HEK293 (cell line): ENCODE results near the gene PRRC2C.

ENCODE experiments used
- KLF16 ChIP-seq: fragments of 450-650 bp; formaldehyde crosslinking; IDR thresholded peaks from 2 replicates; pipeline ENCODE4 v1.5.1; 2017; ENCODE audit warnings: missing biosample characterization, missing genetic modification characterization
- ZEB2 ChIP-seq: fragments of 450-650 bp; formaldehyde crosslinking; IDR thresholded peaks from 2 replicates; pipeline ENCODE4 v1.5.1; 2016; ENCODE audit warnings: missing biosample characterization, missing genetic modification characterization
- ZNF571 ChIP-seq: fragments of 450-650 bp; formaldehyde crosslinking; IDR thresholded peaks from 2 replicates; pipeline ENCODE4 v1.5.0; 2017; ENCODE audit warnings: missing biosample characterization, missing genetic modification characterization
- TF ChIP-seq, protein P1 (sequence below): fragments of 450-650 bp; formaldehyde crosslinking; IDR thresholded peaks from 2 replicates; pipeline ENCODE4 v1.5.1; 2016; ENCODE audit warnings: missing biosample characterization, missing genetic modification characterization
- TF ChIP-seq, protein P2 (sequence below): fragments of 450-650 bp; formaldehyde crosslinking; IDR thresholded peaks from 2 replicates; pipeline ENCODE4 v1.5.1; 2016; ENCODE audit warnings: missing biosample characterization, missing genetic modification characterization, borderline replicate concordance

DNA sequence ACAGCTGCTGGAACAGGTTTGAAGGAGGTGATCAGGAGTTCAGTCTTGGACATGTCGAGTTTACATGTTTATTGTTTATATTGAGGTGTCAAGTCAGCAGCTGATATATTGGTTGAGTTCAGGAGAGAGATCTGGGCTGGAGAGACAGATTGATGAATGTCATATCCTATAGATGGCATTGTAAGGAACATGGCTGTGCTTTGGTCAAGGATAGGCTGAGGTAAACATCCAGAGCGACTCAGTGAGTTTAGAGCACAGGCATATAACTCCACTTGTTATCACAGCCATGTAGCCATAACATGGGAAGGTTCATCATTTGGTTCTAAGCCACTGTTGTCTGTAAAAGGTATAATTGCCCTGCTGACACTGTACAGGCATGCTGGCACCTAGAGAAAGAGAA is 131.3 kb downstream of the PRRC2C start:
- TF ChIP-seq ZNF571 (tag by site-specific recombination) (no peak), ZEB2 (tag by site-specific recombination) (no peak), KLF16 (tag by site-specific recombination) (no peak)
- TF ChIP-seq, protein P1, sequence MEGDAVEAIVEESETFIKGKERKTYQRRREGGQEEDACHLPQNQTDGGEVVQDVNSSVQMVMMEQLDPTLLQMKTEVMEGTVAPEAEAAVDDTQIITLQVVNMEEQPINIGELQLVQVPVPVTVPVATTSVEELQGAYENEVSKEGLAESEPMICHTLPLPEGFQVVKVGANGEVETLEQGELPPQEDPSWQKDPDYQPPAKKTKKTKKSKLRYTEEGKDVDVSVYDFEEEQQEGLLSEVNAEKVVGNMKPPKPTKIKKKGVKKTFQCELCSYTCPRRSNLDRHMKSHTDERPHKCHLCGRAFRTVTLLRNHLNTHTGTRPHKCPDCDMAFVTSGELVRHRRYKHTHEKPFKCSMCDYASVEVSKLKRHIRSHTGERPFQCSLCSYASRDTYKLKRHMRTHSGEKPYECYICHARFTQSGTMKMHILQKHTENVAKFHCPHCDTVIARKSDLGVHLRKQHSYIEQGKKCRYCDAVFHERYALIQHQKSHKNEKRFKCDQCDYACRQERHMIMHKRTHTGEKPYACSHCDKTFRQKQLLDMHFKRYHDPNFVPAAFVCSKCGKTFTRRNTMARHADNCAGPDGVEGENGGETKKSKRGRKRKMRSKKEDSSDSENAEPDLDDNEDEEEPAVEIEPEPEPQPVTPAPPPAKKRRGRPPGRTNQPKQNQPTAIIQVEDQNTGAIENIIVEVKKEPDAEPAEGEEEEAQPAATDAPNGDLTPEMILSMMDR, result no peak
- TF ChIP-seq, protein P2, sequence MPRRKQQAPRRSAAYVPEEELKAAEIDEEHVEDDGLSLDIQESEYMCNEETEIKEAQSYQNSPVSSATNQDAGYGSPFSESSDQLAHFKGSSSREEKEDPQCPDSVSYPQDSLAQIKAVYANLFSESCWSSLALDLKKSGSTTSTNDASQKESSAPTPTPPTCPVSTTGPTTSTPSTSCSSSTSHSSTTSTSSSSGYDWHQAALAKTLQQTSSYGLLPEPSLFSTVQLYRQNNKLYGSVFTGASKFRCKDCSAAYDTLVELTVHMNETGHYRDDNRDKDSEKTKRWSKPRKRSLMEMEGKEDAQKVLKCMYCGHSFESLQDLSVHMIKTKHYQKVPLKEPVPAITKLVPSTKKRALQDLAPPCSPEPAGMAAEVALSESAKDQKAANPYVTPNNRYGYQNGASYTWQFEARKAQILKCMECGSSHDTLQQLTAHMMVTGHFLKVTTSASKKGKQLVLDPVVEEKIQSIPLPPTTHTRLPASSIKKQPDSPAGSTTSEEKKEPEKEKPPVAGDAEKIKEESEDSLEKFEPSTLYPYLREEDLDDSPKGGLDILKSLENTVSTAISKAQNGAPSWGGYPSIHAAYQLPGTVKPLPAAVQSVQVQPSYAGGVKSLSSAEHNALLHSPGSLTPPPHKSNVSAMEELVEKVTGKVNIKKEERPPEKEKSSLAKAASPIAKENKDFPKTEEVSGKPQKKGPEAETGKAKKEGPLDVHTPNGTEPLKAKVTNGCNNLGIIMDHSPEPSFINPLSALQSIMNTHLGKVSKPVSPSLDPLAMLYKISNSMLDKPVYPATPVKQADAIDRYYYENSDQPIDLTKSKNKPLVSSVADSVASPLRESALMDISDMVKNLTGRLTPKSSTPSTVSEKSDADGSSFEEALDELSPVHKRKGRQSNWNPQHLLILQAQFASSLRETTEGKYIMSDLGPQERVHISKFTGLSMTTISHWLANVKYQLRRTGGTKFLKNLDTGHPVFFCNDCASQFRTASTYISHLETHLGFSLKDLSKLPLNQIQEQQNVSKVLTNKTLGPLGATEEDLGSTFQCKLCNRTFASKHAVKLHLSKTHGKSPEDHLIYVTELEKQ (tag by site-specific recombination), result no peak
